ENCODE data around the gene CFAP73. TPM values are rescaled to one million over a fixed set of nuclear protein-coding genes. Genes with fewer than 3 reads are reported as not detected.
"Not testable (repeated sequence)": the region's sequence is repeated elsewhere in the genome, so short reads cannot be mapped to it uniquely, and the experiment has no call there.

Gene CFAP73
- polyA plus RNA-seq, 1 donor from 2014 or later: not detected

DNA sequence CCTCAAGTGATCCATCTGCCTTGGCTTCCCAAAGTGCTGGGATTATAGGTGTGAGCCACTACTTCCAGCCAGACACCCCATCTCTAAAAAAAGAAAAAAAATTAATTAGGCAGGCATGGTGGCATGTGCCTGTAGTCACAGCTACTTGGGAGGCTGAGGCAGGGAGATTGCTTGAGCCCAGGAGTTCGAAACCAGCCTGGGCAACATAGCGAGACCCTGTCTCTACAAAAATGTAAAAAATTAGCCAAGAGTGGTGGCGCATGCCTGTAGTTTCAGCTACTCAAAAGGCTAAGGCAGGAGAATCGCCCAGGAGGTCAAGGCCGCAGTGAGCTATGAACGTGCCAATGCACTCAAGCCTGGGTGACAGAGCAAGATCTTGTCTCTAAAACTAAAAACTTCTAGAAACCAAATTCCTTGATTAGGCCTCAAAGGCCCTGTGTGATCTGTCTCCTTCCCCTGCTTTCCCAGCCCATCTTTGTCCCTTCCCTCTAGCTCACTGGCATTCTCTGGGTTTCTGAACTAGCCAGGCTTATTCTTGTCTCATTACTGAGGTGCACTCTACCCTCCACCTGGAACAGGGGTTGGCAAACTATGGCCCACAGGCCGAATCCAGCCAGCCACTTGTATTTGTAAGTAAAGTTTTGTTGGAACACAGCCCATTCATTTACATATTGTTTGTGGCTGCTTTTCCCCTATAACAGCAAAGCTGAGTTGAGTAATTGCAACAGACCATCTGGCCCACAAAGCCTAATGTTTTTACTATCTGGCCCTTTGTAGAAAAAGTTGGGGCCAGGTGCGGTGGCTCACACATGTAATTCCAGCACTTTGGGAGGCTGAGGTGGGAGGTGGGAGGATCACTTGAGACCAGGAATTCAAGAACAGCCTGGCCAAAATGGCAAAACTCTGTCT, 54.6 kb downstream of the CFAP73 start:
- Histone ChIP-seq H3K9me2 (ENCODE audit: insufficient read depth, low read length) (no peaks in the 10 kb centered on the region), H3K9ac (ENCODE audit: low read length) (no peak overlapping the region), H2AFZ (ENCODE audit: low read depth, low read length) (no peak overlapping the region), H3K79me2 (replicated peaks; ENCODE audit: insufficient read depth, low read length) (no peaks in the 10 kb centered on the region), H3K27ac (ENCODE audit: low read length) (no peak overlapping the region), H3F3A (ENCODE audit: insufficient read depth, low read length, poor library complexity, severe bottlenecking) (no peaks in the 10 kb centered on the region), H3K27me3 (ENCODE audit: insufficient read depth, low read depth, low read length) (no peaks in the 10 kb centered on the region), H3K9me3 (ENCODE audit: low read length) (no peaks in the 10 kb centered on the region), H4K20me1 (ENCODE audit: insufficient read depth) (no peaks in the 10 kb centered on the region), H3K4me2 (ENCODE audit: low read length) (no peak overlapping the region), H3K4me3 (ENCODE audit: low read length) (no peak overlapping the region), H3K36me3 (ENCODE audit: insufficient read depth, low read length) (no peaks in the 10 kb centered on the region)
- TF ChIP-seq, protein P1, sequence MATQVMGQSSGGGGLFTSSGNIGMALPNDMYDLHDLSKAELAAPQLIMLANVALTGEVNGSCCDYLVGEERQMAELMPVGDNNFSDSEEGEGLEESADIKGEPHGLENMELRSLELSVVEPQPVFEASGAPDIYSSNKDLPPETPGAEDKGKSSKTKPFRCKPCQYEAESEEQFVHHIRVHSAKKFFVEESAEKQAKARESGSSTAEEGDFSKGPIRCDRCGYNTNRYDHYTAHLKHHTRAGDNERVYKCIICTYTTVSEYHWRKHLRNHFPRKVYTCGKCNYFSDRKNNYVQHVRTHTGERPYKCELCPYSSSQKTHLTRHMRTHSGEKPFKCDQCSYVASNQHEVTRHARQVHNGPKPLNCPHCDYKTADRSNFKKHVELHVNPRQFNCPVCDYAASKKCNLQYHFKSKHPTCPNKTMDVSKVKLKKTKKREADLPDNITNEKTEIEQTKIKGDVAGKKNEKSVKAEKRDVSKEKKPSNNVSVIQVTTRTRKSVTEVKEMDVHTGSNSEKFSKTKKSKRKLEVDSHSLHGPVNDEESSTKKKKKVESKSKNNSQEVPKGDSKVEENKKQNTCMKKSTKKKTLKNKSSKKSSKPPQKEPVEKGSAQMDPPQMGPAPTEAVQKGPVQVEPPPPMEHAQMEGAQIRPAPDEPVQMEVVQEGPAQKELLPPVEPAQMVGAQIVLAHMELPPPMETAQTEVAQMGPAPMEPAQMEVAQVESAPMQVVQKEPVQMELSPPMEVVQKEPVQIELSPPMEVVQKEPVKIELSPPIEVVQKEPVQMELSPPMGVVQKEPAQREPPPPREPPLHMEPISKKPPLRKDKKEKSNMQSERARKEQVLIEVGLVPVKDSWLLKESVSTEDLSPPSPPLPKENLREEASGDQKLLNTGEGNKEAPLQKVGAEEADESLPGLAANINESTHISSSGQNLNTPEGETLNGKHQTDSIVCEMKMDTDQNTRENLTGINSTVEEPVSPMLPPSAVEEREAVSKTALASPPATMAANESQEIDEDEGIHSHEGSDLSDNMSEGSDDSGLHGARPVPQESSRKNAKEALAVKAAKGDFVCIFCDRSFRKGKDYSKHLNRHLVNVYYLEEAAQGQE (IDR thresholded peaks at IDR 0.05; ENCODE audit: borderline replicate concordance): no peak
- TF ChIP-seq EP300 (conservative IDR thresholded peaks at IDR 0.05; ENCODE audit: poor library complexity, severe bottlenecking) (no peak), POLR2AphosphoS5 (IDR thresholded peaks at IDR 0.05) (no peak), SMC3 (conservative IDR thresholded peaks at IDR 0.05; ENCODE audit: poor library complexity) (no peak), RAD21 (conservative IDR thresholded peaks at IDR 0.05) (no peak), TAF1 (IDR thresholded peaks at IDR 0.05; ENCODE audit: low read depth) (no peak), MXI1 (conservative IDR thresholded peaks at IDR 0.05; ENCODE audit: poor library complexity, severe bottlenecking) (no peak), EZH2 (IDR thresholded peaks at IDR 0.05; ENCODE audit: borderline replicate concordance, insufficient read depth, low read length, poor library complexity, severe bottlenecking) (no peak)
- TF ChIP-seq, protein P2, sequence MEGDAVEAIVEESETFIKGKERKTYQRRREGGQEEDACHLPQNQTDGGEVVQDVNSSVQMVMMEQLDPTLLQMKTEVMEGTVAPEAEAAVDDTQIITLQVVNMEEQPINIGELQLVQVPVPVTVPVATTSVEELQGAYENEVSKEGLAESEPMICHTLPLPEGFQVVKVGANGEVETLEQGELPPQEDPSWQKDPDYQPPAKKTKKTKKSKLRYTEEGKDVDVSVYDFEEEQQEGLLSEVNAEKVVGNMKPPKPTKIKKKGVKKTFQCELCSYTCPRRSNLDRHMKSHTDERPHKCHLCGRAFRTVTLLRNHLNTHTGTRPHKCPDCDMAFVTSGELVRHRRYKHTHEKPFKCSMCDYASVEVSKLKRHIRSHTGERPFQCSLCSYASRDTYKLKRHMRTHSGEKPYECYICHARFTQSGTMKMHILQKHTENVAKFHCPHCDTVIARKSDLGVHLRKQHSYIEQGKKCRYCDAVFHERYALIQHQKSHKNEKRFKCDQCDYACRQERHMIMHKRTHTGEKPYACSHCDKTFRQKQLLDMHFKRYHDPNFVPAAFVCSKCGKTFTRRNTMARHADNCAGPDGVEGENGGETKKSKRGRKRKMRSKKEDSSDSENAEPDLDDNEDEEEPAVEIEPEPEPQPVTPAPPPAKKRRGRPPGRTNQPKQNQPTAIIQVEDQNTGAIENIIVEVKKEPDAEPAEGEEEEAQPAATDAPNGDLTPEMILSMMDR (IDR thresholded peaks at IDR 0.05; ENCODE audit: poor library complexity, severe bottlenecking): no peak

DNA sequence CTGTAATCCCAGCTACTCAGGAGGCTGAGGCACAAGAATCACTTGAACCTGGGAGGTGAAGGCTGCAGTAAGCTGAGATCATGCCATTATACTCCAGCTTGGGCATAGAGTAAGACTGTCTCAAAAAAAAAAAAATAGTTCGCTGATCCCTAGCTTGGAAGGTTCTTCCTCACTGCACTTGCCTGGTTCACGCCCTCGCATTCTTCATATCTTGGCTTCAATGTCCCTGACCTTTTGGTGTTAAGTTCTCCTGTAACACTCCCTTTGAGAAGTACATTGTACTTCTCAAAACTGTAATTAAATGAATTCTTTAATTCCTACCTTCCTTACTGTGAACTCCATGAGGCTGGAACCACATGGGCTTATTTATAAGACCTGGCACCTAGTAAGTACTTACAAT, 55.3 kb downstream of the CFAP73 start:
- Histone ChIP-seq H2AFZ (ENCODE audit: low read depth, low read length) (no peak overlapping the region), H3K27me3 (ENCODE audit: insufficient read depth, low read depth, low read length) (no peaks in the 10 kb centered on the region), H3K4me2 (ENCODE audit: low read length) (no peak overlapping the region), H3K79me2 (replicated peaks; ENCODE audit: insufficient read depth, low read length) (no peaks in the 10 kb centered on the region), H3F3A (ENCODE audit: insufficient read depth, low read length, poor library complexity, severe bottlenecking) (no peaks in the 10 kb centered on the region), H4K20me1 (ENCODE audit: insufficient read depth) (no peaks in the 10 kb centered on the region), H3K9me3 (ENCODE audit: low read length) (no peaks in the 10 kb centered on the region), H3K9me2 (ENCODE audit: insufficient read depth, low read length) (no peaks in the 10 kb centered on the region), H3K4me3 (ENCODE audit: low read length) (no peak overlapping the region), H3K9ac (ENCODE audit: low read length) (no peak overlapping the region), H3K27ac (ENCODE audit: low read length) (no peak overlapping the region), H3K36me3 (ENCODE audit: insufficient read depth, low read length) (no peaks in the 10 kb centered on the region)
- TF ChIP-seq TAF1 (IDR thresholded peaks at IDR 0.05; ENCODE audit: low read depth) (no peak), SMC3 (conservative IDR thresholded peaks at IDR 0.05; ENCODE audit: poor library complexity) (no peak), EZH2 (IDR thresholded peaks at IDR 0.05; ENCODE audit: borderline replicate concordance, insufficient read depth, low read length, poor library complexity, severe bottlenecking) (no peak), RAD21 (conservative IDR thresholded peaks at IDR 0.05) (no peak), POLR2AphosphoS5 (IDR thresholded peaks at IDR 0.05) (no peak), MXI1 (conservative IDR thresholded peaks at IDR 0.05; ENCODE audit: poor library complexity, severe bottlenecking) (no peak), EP300 (conservative IDR thresholded peaks at IDR 0.05; ENCODE audit: poor library complexity, severe bottlenecking) (no peak)
- TF ChIP-seq, protein P1 (IDR thresholded peaks at IDR 0.05; ENCODE audit: borderline replicate concordance): no peak
- TF ChIP-seq, protein P2 (IDR thresholded peaks at IDR 0.05; ENCODE audit: poor library complexity, severe bottlenecking): no peak

DNA sequence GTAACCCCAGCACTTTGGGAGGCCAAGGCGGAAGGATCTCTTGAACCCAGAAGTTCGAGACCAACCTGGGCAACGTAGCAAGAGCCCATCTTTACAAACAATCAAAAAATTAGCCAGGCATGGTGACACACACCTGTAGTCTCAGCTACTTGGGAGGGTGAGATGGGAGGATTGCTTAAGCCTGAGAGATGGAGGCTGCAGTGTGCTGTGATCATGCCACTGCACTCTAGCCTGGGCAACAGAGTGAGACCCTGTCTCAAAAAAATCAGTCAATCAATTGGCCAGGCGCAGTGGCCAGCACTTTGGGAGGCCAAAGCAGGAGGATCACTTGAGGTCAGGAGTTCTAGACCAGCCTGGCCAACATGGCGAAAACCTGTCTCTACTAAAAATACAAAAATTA, 57.3 kb downstream of the CFAP73 start:
- not testable (repeated sequence) for H3K4me3 ChIP-seq (ENCODE audit: low read length); H2AFZ ChIP-seq (ENCODE audit: low read depth, low read length); H3K27me3 ChIP-seq (ENCODE audit: insufficient read depth, low read depth, low read length); H3K9me2 ChIP-seq (ENCODE audit: insufficient read depth, low read length); H3K9ac ChIP-seq (ENCODE audit: low read length); H3K79me2 ChIP-seq (replicated peaks; ENCODE audit: insufficient read depth, low read length); H3F3A ChIP-seq (ENCODE audit: insufficient read depth, low read length, poor library complexity, severe bottlenecking); H3K9me3 ChIP-seq (ENCODE audit: low read length); H3K27ac ChIP-seq (ENCODE audit: low read length); H3K36me3 ChIP-seq (ENCODE audit: insufficient read depth, low read length); H4K20me1 ChIP-seq (ENCODE audit: insufficient read depth); H3K4me2 ChIP-seq (ENCODE audit: low read length)

All from neural cell (in vitro differentiated cells).